Measurements from ENCODE around the gene UBE2L3.

DNA sequence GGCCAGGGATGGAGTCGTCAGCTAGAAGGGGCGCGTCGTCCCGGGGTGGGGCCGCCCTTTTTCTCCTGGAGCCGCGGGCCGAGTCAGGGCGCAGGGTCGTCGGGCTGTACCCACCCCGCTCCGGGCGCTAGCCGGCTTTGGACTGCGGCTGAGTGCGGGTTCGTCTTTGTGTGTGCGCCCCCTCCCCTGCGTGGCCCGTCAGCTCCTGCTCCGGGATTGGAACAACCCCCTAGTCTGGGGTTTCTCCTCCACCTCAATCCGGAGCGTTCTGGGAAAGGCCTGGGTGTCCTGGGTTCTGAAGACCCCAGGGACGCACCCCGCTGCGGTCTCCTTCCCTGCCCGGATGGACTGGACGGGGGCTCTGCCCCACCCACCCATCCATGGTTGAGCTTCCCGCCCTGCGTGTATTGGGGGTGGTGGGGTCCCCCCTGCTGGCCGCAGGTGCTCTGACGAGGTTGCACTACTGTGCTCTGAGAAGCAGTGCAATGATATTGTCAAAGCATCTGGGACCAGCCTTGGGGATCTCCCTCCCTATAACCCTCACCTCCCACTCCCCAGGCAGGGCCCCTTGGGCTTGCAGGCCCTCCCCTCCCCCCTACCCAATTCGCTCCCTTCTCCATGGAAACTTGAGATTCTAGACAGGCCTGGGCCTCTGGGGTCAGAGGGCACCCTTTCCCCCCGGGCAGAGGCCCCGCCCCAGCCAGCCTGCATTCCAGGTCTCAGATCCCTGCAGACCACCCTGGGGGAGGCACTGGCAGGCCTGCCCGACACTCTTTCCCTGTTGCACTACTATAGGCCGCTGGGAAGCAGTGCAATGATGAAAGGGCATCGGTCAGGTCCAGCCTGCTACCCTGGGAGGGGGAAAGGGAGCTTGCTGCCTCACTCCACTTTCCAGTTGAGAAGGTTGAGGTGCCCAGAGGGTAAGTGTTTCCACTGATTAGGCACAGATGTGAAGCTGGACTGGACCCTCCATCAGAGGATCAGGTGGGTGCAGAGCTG is 85.3 kb downstream of the UBE2L3 start:
- TF ChIP-seq, protein P1, sequence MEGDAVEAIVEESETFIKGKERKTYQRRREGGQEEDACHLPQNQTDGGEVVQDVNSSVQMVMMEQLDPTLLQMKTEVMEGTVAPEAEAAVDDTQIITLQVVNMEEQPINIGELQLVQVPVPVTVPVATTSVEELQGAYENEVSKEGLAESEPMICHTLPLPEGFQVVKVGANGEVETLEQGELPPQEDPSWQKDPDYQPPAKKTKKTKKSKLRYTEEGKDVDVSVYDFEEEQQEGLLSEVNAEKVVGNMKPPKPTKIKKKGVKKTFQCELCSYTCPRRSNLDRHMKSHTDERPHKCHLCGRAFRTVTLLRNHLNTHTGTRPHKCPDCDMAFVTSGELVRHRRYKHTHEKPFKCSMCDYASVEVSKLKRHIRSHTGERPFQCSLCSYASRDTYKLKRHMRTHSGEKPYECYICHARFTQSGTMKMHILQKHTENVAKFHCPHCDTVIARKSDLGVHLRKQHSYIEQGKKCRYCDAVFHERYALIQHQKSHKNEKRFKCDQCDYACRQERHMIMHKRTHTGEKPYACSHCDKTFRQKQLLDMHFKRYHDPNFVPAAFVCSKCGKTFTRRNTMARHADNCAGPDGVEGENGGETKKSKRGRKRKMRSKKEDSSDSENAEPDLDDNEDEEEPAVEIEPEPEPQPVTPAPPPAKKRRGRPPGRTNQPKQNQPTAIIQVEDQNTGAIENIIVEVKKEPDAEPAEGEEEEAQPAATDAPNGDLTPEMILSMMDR (IDR thresholded peaks at IDR 0.05; ENCODE audit: borderline replicate concordance, extremely low read depth, low read length, poor library complexity, severe bottlenecking), result peak; percentile 43
- TF ChIP-seq EZH2 (IDR thresholded peaks at IDR 0.05; ENCODE audit: borderline replicate concordance, low read depth, low read length, severe bottlenecking), result no peak
